A549 treated with AZD2906 at 1 μM for 4 hours (cell line): ENCODE data around the gene CDC42SE2. TPM values are rescaled to one million over a fixed set of nuclear protein-coding genes. Genes with fewer than 3 reads are reported as not detected.

Experiments used
- total RNA-seq: library from RNA; stranded (reverse); fragments of 200-300 nt; extraction: Qiagen RNA extraction; gene quantifications from 5 replicates; pipeline ENCODE4 v1.2.3, GENCODE V29; 2022

CDC42SE2 gene
- 33.3 to 45.5 TPM (median 37.3 TPM) in 5 replicates for total RNA-seq

GRCh38 chr5:131263648-131264450, at the start of gene CDC42SE2:
Gene CDC42SE2 (plus strand): TSS chr5:131264053. CDS start chr5:131359494, 95,441 bp downstream.

Other genes with a start within 250 kb of the CDC42SE2 start
- gene HINT1, start 98.8 kb upstream of the CDC42SE2 start, total RNA-seq: 479 to 497 TPM (median 484 TPM) in 5 replicates
- 3.1 to 6.7 TPM (median 4.5 TPM) in 5 replicates for gene LYRM7, start 93.1 kb upstream of the CDC42SE2 start, total RNA-seq